Measurements from ENCODE around the gene ANO10.

- no peak for TF ChIP-seq RAD21 (IDR thresholded peaks at IDR 0.05; ENCODE audit: low read depth)
- no peak for TF ChIP-seq MAX (IDR thresholded peaks at IDR 0.05)
- no peak for TF ChIP-seq NFIC (IDR thresholded peaks at IDR 0.05)
Measured at GRCh38 chr3:43328653-43329052, 293.2 kb downstream of the ANO10 start.
